ENCODE results near the gene HEPN1.

DNA sequence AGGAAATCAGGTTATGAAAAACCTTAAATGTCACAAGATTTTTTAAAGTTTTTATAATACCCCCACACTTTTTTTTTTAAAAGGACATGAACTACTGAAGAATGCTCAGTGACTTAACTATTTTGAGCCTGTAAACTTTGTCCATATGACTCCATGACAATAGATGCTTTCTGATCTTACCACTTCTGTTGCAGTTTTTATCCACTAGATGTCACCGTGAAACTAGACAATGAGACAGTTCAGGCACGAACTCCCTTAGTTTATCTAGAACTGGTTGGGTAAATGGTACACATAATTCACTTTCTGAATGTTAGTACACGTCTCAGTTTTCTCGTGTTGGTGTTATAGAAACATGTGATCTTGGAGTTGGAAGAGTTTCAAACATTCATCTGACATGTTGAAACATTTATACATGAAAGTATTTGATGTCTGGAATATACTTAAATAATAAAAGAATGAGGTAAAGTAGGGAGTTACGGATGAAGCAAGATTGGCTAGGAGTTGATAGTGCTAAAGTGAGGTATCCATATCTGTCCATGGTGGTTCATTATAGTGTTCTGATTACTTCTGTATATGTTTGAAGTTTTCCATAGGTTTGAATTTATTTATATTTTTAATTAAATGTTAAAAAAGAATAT, 43.0 kb downstream of the HEPN1 start:
- TF ChIP-seq POLR2A (conservative IDR thresholded peaks at IDR 0.05): no peak
- TF ChIP-seq POLR2AphosphoS5 (IDR thresholded peaks at IDR 0.05; ENCODE audit: control insufficient read depth, insufficient read depth, low read depth, low read length): no peak
- TF ChIP-seq, protein P1, sequence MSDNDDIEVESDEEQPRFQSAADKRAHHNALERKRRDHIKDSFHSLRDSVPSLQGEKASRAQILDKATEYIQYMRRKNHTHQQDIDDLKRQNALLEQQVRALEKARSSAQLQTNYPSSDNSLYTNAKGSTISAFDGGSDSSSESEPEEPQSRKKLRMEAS (CRISPR knock-in tag; IDR thresholded peaks at IDR 0.05): no peak
- TF ChIP-seq ZNF311 (CRISPR knock-in tag; IDR thresholded peaks at IDR 0.05): no peak
- TF ChIP-seq, protein P2, sequence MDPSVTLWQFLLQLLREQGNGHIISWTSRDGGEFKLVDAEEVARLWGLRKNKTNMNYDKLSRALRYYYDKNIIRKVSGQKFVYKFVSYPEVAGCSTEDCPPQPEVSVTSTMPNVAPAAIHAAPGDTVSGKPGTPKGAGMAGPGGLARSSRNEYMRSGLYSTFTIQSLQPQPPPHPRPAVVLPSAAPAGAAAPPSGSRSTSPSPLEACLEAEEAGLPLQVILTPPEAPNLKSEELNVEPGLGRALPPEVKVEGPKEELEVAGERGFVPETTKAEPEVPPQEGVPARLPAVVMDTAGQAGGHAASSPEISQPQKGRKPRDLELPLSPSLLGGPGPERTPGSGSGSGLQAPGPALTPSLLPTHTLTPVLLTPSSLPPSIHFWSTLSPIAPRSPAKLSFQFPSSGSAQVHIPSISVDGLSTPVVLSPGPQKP (CRISPR knock-in tag; IDR thresholded peaks at IDR 0.05): no peak
- no peak for TF ChIP-seq KLF6 (CRISPR knock-in tag; IDR thresholded peaks at IDR 0.05; ENCODE audit: borderline replicate concordance)

Data from K562 (cell line).